NCI-H1694 treated with DMSO at 0.1 percent for 48 hours (cell line): Measurements from ENCODE around the gene LAD1.

Source experiments
- DNase-seq: peaks from one replicate; lab custom pipeline; 2025; lab: John Stamatoyannopoulos, UW

The LAD1 gene

GRCh38 chr1:201347498-201348210, 51.5 kb downstream of the LAD1 start:
- no peak for DNase-seq

DNA sequence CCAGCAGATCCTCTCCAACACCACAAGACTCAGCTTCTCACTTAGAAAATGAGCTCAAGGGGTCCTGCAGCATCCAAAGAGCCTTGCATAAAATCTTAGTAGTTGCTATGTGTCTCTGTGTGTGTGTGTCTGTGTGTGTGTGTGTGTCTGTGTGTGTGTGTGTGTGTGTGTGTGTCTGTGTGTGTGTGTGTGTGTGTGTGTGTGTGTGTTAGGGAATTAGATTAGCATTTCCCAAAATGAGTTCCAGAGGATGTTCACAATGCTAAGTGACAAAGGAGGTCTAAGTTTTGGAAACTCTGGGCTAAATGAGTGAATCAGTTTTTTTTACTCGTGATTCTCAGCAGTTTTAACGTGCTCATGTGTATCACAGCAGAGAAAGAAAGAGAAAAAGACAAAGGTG, 52.1 kb downstream of the LAD1 start:
- DNase-seq = no peak

GRCh38 chr1:201346337-201346939, 52.7 kb downstream of the LAD1 start:
- DNase-seq = peak; percentile 28

DNA sequence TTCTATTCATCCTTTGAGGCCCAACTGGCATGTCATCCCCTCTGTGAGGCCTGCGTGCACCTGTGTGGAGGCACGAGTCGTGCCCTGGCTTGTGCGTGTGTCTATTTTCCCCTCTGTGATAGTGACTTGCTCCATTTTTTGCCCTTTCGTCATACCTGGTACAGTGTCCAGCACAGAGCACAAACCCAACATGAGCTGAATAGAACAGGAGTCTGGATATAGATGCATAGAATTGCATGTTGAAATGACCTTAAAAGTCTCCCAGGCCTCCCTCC, 54.1 kb downstream of the LAD1 start:
- no peak for DNase-seq

DNA sequence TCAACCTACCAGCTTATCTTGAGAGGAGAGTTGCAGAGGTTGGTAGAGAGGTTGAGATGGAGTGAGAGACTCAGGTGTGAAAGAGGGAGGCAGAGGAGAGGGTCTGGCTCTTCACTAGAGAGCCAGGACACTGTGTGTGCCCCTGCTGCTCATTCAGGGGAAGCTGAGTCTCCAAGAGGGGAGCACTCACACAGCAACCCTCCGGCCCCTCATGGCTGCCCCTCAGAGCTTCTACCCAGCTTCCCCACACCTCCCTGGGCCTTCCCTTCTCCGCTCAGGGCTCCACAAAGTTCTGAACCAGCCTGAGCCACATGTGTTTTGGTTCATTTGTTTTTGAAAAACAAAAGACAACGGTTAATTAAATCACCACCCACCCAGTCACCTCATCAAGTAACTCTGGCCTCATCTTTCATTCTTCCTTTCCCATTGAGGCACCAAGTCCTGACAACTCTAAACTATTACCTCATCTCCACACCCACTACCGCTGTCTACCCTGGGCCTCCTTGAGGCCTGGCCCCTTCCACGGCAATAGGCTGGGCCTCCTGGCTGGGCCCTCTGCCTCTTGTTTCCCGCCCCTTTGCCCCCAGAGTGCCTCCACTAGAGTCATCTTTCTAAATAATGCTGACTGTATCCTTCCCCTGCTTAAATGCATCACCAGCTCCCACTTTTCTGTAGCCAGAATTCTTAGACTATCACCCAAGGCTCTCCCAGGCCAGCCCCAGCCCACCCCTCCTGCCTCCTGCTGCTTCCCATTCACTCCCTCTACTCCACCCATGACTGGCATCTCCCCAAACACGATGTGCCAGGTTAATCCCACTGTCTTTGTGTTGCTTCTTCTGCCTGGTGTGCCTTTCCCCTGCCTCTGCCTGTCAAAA, 54.7 kb downstream of the LAD1 start:
- DNase-seq = no peak

DNA sequence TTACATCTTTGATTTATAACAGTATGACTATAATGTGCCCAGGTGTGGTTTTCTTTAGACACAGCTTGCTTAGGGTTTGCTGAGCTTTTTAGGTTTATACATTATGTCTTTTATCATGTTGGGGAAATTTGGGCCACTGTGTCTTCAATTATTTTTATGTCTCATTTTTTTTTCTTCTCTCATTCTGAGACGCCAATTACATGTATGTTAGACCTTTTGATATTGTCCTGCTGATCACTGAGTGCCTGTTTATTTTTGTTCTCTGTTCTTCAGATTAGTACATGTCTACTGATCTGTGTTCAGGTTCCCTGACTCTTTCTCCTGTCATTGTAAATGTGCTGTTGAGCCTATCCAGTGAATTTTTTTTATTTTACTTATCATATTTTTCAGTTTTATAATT, 57.7 kb downstream of the LAD1 start:
- DNase-seq = no peak

GRCh38 chr1:201336711-201337450, 62.2 kb downstream of the LAD1 start:
- no peak for DNase-seq

GRCh38 chr1:201335901-201336300, 63.2 kb downstream of the LAD1 start:
- DNase-seq = no peak

GRCh38 chr1:201335174-201335870, 63.8 kb downstream of the LAD1 start:
- DNase-seq = no peak

GRCh38 chr1:201334325-201335173, 64.6 kb downstream of the LAD1 start:
- DNase-seq = peak; percentile 61

GRCh38 chr1:201332616-201333335, 66.3 kb downstream of the LAD1 start:
- DNase-seq = no peak

GRCh38 chr1:201332021-201332420, 67.1 kb downstream of the LAD1 start:
- DNase-seq = no peak

DNA sequence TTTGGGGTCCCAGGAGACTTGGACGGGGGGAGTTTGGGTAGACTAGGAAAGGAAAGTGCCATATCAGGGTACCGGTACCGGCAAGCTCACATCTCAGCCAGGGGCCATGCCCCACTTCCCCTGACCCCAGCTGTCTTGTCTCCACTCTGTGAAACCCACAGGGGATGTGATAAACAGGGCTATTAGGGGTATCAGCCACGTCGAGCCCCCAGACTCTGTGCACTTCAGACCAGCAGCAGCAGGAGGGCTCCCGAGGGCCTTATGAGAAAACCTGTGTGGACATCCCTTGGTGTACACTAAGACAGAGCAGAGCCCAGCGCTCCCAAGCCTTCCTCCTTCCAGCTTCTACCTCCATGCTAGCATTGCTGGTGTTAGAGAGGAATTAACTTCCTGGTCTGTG, 68.0 kb downstream of the LAD1 start:
- DNase-seq = no peak
